Liver (tissue), 9 donors: ENCODE results near the gene C5orf58. TPM values are rescaled to one million over a fixed set of nuclear protein-coding genes. Genes with fewer than 3 reads are reported as not detected.

Experiments used
- DNase-seq: peaks from one replicate; pipeline ENCODE4 v3.0.0-alpha.2; 2017; ENCODE audit warnings: low spot score
- H3K27ac ChIP-seq, 2 donors: one replicate each; pipeline ENCODE4 v1.7.0; 2013; ENCODE audit warnings: inconsistent platforms in 2 of 2, low read length in 2 of 2, control low read depth in 1 of 2, low read depth in 1 of 2, mild to moderate bottlenecking in 1 of 2
- H3K27me3 ChIP-seq, 4 donors: one replicate each; pipeline versions ENCODE4 v1.6.1 to v1.7.0; 2013; ENCODE audit warnings: low read length in 3 of 4, inconsistent platforms in 1 of 4, mild to moderate bottlenecking in 1 of 4, moderate library complexity in 1 of 4; ENCODE audit not compliant: control insufficient read depth in 4 of 4, insufficient read depth in 4 of 4
- H3K36me3 ChIP-seq, 4 donors: one replicate each; pipeline versions ENCODE4 v1.6.1 to v1.7.0; 2013; ENCODE audit warnings: low read length in 3 of 4, mild to moderate bottlenecking in 3 of 4, low read depth in 1 of 4, moderate library complexity in 1 of 4; ENCODE audit not compliant: control insufficient read depth in 4 of 4, insufficient read depth in 3 of 4
- H3K4me1 ChIP-seq, 4 donors: one replicate each; pipeline versions ENCODE4 v1.6.1 to v1.7.0; 2013; ENCODE audit warnings: low read length in 3 of 4, mild to moderate bottlenecking in 3 of 4, moderate library complexity in 1 of 4; ENCODE audit not compliant: control insufficient read depth in 4 of 4, insufficient read depth in 4 of 4
- H3K4me3 ChIP-seq, 3 donors: one replicate each; pipeline versions ENCODE4 v1.6.1 to v1.7.0; 2013; ENCODE audit warnings: low read length in 3 of 3, control low read depth in 1 of 3, low read depth in 1 of 3, mild to moderate bottlenecking in 1 of 3
- H3K9ac ChIP-seq, 2 donors: one replicate each; pipeline ENCODE4 v1.7.0; 2013; ENCODE audit warnings: low read length in 2 of 2, mild to moderate bottlenecking in 2 of 2, moderate library complexity in 2 of 2, control low read depth in 1 of 2, low read depth in 1 of 2
- H3K9me3 ChIP-seq, 4 donors: one replicate each; pipeline versions ENCODE4 v1.6.1 to v1.7.0; 2013; ENCODE audit warnings: low read length in 3 of 4; ENCODE audit not compliant: control insufficient read depth in 4 of 4
- EGR1 ChIP-seq, 2 donors: IDR thresholded peaks; 2 replicates each; pipeline ENCODE4 v1.6.1; 2016 to 2018; ENCODE audit warnings: antibody characterized with exemption in 2 of 2, low read depth in 2 of 2
- FOXA1 ChIP-seq: IDR thresholded peaks from 2 replicates; pipeline ENCODE4 v1.6.1; 2016; ENCODE audit warnings: antibody characterized with exemption
- FOXA2 ChIP-seq: IDR thresholded peaks from 2 replicates; pipeline ENCODE4 v1.6.1; 2016; ENCODE audit warnings: antibody characterized with exemption
- GABPA ChIP-seq, 2 donors: IDR thresholded peaks in 1 of 2; conservative IDR thresholded peaks in 1 of 2; 2 replicates each; pipeline ENCODE4 v1.6.1; 2016; ENCODE audit warnings: antibody characterized with exemption in 2 of 2, mild to moderate bottlenecking in 1 of 2, moderate library complexity in 1 of 2
- HNF4A ChIP-seq, 2 donors: conservative IDR thresholded peaks; 2 replicates each; pipeline ENCODE4 v1.6.1; 2016; ENCODE audit warnings: antibody characterized with exemption in 2 of 2, mild to moderate bottlenecking in 2 of 2
- HNF4G ChIP-seq: IDR thresholded peaks from 2 replicates; pipeline ENCODE4 v1.6.1; 2016; ENCODE audit warnings: antibody characterized with exemption
- JUND ChIP-seq, 2 donors: IDR thresholded peaks; 2 replicates each; pipeline ENCODE4 v1.6.1; 2016; ENCODE audit warnings: antibody characterized with exemption in 2 of 2
- NR2F2 ChIP-seq: IDR thresholded peaks from 2 replicates; pipeline ENCODE4 v1.6.1; 2016; ENCODE audit warnings: antibody characterized with exemption
- RAD21 ChIP-seq, 2 donors: IDR thresholded peaks; 2 replicates each; pipeline ENCODE4 v1.6.1; 2016; ENCODE audit warnings: antibody characterized with exemption in 2 of 2, mild to moderate bottlenecking in 2 of 2
- RXRA ChIP-seq, 2 donors: IDR thresholded peaks; 2 replicates each; pipeline ENCODE4 v1.6.1; 2017 to 2018; ENCODE audit warnings: antibody characterized with exemption in 2 of 2, mild to moderate bottlenecking in 1 of 2
- SP1 ChIP-seq: IDR thresholded peaks from 2 replicates; pipeline ENCODE4 v1.6.1; 2018; ENCODE audit warnings: antibody characterized with exemption, mild to moderate bottlenecking
- TAF1 ChIP-seq: conservative IDR thresholded peaks from 2 replicates; pipeline ENCODE4 v1.6.1; 2016; ENCODE audit warnings: antibody characterized with exemption, mild to moderate bottlenecking
- YY1 ChIP-seq: IDR thresholded peaks from 2 replicates; pipeline ENCODE4 v1.6.1; 2016; ENCODE audit warnings: antibody characterized with exemption, mild to moderate bottlenecking
- WGBS: extraction: QIAGEN DNeasy Blood & Tissue Kit; methylation state at CpG from one replicate; pipeline ENCODE4 v1.1.7; 2013; 5-methylcytosine and 5-hydroxymethylcytosine counted together
- polyA plus RNA-seq, 2 donors: library from polyadenylated mRNA; stranded (reverse) in 1 of 2; unstranded in 1 of 2; fragments of 200-250 nt in 1 of 2; fragments of >200 nt in 1 of 2; fragmentation: Nextera tagmentation in 1 of 2; extraction: Ambion mirVana in 1 of 2; gene quantifications; one replicate each; pipeline versions ENCODE4 v1.2.1 to v1.2.3, GENCODE V29; 2013 to 2015
- total RNA-seq, 2 donors: library from RNA; depleted of rRNA; stranded (reverse); fragments of >200 nt; gene quantifications; one replicate each; pipeline ENCODE4 v1.2.3, GENCODE V29; 2014
- TF ChIP-seq, protein P1 (sequence below): IDR thresholded peaks from 2 replicates; pipeline ENCODE4 v1.6.1; 2016; ENCODE audit warnings: antibody characterized with exemption
- TF ChIP-seq, protein P2 (sequence below): IDR thresholded peaks from 2 replicates; pipeline ENCODE4 v1.6.1; 2016; ENCODE audit warnings: antibody characterized with exemption
- TF ChIP-seq, protein P3 (sequence below): IDR thresholded peaks from 2 replicates; pipeline ENCODE4 v1.6.1; 2016; ENCODE audit warnings: antibody characterized with exemption
- TF ChIP-seq, protein P4 (sequence below): IDR thresholded peaks from 2 replicates; pipeline ENCODE4 v1.6.1; 2016; ENCODE audit warnings: antibody characterized with exemption, mild to moderate bottlenecking
- TF ChIP-seq, protein P5 (sequence below): fragments of 150-350 bp; IDR thresholded peaks from 2 replicates; pipeline ENCODE4 v1.5.1; 2017; ENCODE audit warnings: improper control_type of control experiment, low read depth, low read length; ENCODE audit not compliant: missing input control
- donor health status: healthy.
- donor health status: healthy.
- donor health status: healthy.
- donor health status: healthy.
- donor health status: healthy.

C5orf58 gene
- total and polyA plus RNA-seq, 4 donors = 0.64 TPM; not detected in 3

DNA sequence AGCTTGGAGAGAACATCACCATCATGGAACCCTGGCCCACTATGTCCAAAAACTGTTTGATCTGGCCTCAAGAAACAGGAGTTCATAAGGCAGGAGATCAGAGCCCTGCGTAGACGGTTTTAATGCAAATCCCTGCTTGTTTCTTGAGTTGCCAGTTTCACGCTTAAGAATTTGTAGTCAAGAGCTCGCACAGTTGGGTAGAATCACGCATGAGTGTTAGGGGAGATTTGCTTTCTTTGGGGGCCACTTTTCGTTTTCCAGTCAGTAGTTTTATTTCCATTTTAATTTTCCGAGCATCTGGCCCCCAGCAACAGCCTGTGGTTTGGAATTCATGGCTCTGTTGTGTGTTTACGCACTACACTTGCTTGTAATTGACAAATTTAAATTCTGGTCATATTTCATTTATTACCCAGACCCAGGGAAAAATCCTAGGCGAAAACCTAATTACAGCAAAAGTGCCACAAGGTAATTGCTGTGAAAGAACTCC lies 6.6 kb upstream of the C5orf58 start:
- TF ChIP-seq, protein P1, sequence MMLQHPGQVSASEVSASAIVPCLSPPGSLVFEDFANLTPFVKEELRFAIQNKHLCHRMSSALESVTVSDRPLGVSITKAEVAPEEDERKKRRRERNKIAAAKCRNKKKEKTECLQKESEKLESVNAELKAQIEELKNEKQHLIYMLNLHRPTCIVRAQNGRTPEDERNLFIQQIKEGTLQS = no peak
- TF ChIP-seq HNF4A (conservative IDR thresholded peaks at IDR 0.05) (no peak), JUND (IDR thresholded peaks at IDR 0.05) (no peak), FOXA1 (no peak), RXRA (IDR thresholded peaks at IDR 0.05) (no peak), TAF1 (no peak), HNF4G (no peak), GABPA (IDR thresholded peaks at IDR 0.05 in 1 of 2, conservative IDR thresholded peaks at IDR 0.05 in 1 of 2) (no peak), EGR1 (IDR thresholded peaks at IDR 0.05; ENCODE audit: low read depth in 2 of 2) (no peak)
- TF ChIP-seq, protein P2, sequence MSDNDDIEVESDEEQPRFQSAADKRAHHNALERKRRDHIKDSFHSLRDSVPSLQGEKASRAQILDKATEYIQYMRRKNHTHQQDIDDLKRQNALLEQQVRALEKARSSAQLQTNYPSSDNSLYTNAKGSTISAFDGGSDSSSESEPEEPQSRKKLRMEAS = no peak
- TF ChIP-seq, protein P3, sequence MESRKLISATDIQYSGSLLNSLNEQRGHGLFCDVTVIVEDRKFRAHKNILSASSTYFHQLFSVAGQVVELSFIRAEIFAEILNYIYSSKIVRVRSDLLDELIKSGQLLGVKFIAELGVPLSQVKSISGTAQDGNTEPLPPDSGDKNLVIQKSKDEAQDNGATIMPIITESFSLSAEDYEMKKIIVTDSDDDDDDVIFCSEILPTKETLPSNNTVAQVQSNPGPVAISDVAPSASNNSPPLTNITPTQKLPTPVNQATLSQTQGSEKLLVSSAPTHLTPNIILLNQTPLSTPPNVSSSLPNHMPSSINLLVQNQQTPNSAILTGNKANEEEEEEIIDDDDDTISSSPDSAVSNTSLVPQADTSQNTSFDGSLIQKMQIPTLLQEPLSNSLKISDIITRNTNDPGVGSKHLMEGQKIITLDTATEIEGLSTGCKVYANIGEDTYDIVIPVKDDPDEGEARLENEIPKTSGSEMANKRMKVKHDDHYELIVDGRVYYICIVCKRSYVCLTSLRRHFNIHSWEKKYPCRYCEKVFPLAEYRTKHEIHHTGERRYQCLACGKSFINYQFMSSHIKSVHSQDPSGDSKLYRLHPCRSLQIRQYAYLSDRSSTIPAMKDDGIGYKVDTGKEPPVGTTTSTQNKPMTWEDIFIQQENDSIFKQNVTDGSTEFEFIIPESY = no peak
- TF ChIP-seq, protein P4, sequence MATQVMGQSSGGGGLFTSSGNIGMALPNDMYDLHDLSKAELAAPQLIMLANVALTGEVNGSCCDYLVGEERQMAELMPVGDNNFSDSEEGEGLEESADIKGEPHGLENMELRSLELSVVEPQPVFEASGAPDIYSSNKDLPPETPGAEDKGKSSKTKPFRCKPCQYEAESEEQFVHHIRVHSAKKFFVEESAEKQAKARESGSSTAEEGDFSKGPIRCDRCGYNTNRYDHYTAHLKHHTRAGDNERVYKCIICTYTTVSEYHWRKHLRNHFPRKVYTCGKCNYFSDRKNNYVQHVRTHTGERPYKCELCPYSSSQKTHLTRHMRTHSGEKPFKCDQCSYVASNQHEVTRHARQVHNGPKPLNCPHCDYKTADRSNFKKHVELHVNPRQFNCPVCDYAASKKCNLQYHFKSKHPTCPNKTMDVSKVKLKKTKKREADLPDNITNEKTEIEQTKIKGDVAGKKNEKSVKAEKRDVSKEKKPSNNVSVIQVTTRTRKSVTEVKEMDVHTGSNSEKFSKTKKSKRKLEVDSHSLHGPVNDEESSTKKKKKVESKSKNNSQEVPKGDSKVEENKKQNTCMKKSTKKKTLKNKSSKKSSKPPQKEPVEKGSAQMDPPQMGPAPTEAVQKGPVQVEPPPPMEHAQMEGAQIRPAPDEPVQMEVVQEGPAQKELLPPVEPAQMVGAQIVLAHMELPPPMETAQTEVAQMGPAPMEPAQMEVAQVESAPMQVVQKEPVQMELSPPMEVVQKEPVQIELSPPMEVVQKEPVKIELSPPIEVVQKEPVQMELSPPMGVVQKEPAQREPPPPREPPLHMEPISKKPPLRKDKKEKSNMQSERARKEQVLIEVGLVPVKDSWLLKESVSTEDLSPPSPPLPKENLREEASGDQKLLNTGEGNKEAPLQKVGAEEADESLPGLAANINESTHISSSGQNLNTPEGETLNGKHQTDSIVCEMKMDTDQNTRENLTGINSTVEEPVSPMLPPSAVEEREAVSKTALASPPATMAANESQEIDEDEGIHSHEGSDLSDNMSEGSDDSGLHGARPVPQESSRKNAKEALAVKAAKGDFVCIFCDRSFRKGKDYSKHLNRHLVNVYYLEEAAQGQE = no peak
- TF ChIP-seq, protein P5, sequence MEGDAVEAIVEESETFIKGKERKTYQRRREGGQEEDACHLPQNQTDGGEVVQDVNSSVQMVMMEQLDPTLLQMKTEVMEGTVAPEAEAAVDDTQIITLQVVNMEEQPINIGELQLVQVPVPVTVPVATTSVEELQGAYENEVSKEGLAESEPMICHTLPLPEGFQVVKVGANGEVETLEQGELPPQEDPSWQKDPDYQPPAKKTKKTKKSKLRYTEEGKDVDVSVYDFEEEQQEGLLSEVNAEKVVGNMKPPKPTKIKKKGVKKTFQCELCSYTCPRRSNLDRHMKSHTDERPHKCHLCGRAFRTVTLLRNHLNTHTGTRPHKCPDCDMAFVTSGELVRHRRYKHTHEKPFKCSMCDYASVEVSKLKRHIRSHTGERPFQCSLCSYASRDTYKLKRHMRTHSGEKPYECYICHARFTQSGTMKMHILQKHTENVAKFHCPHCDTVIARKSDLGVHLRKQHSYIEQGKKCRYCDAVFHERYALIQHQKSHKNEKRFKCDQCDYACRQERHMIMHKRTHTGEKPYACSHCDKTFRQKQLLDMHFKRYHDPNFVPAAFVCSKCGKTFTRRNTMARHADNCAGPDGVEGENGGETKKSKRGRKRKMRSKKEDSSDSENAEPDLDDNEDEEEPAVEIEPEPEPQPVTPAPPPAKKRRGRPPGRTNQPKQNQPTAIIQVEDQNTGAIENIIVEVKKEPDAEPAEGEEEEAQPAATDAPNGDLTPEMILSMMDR = no peak
- Histone ChIP-seq H3K9ac (no peak overlapping the region), H3K9me3 (no peaks in the 10 kb centered on the region), H3K27me3 (no peaks in the 10 kb centered on the region), H3K4me3 (no peak overlapping the region), H3K27ac (no peak overlapping the region), H3K4me1 (no peaks in the 10 kb centered on the region), H3K36me3 (no peaks in the 10 kb centered on the region)
- DNase-seq = no peak
- WGBS = 83% methylated on average over 9 of the region's 9 CpGs

DNA sequence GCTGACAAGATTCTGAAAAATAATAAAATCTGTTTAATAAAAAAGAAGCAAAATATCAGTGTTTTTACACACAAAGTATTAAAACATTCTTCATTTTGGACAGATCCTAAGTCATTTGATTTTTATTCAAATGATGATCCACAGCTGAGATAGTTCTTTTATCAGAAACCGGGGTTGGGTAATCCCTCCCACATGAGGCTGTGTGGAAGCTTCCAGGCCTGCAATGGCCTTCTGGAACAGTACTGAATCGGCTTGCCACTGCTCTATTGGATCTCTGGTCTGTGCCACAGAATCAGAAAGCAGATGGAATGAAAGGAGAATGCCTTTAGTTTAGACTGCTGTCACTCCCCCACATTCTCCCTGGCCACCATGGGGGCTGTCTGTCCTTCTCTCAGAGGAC lies 6.1 kb upstream of the C5orf58 start:
- H3K4me3 ChIP-seq = no peak overlapping the region
- whole genome bisulfite sequencing = 74% methylated on average over 2 of the region's 2 CpGs
- no peaks in the 10 kb centered on the region for H3K36me3 ChIP-seq
- H3K27ac ChIP-seq = no peak overlapping the region
- H3K4me1 ChIP-seq = no peaks in the 10 kb centered on the region
- H3K9ac ChIP-seq = no peak overlapping the region
- DNase-seq = no peak
- no peaks in the 10 kb centered on the region for H3K27me3 ChIP-seq
- H3K9me3 ChIP-seq = no peaks in the 10 kb centered on the region
- TF ChIP-seq RXRA (IDR thresholded peaks at IDR 0.05) = no peak
- TF ChIP-seq JUND (IDR thresholded peaks at IDR 0.05) = no peak
- TF ChIP-seq FOXA2 = no peak
- TF ChIP-seq, protein P1 = no peak
- TF ChIP-seq GABPA (IDR thresholded peaks at IDR 0.05 in 1 of 2, conservative IDR thresholded peaks at IDR 0.05 in 1 of 2) = no peak
- no peak for TF ChIP-seq NR2F2
- TF ChIP-seq, protein P5 = no peak
- TF ChIP-seq EGR1 (IDR thresholded peaks at IDR 0.05; ENCODE audit: low read depth in 2 of 2) = no peak
- no peak for TF ChIP-seq SP1
- TF ChIP-seq TAF1 = no peak
- no peak for TF ChIP-seq YY1
- TF ChIP-seq HNF4G = no peak
- TF ChIP-seq RAD21 (IDR thresholded peaks at IDR 0.05) = no peak
- TF ChIP-seq, protein P2 = no peak
